ENCODE data around the gene EFCAB11.

- TF ChIP-seq EZH2 (IDR thresholded peaks at IDR 0.05; ENCODE audit: borderline replicate concordance, low read depth, low read length, severe bottlenecking): no peak
- no peak for TF ChIP-seq POLR2A (IDR thresholded peaks at IDR 0.05; ENCODE audit: low read depth, low read length)
- TF ChIP-seq JUN (IDR thresholded peaks at IDR 0.05; ENCODE audit: borderline replicate concordance, insufficient read depth, insufficient read length, low read depth): no peak
- TF ChIP-seq POLR2AphosphoS5 (IDR thresholded peaks at IDR 0.05; ENCODE audit: insufficient read depth, low read depth, low read length): no peak
- TF ChIP-seq MAX (IDR thresholded peaks at IDR 0.05; ENCODE audit: insufficient read depth, insufficient read length): no peak
- TF ChIP-seq CTCF (IDR thresholded peaks at IDR 0.05; ENCODE audit: extremely low read depth in 1 of 2, insufficient read depth in 1 of 2, low read depth in 1 of 2, low read length in 2 of 2): no peak
- no peak for TF ChIP-seq FOS (IDR thresholded peaks at IDR 0.05; ENCODE audit: borderline replicate concordance, insufficient read depth, low read length)
- no peak for TF ChIP-seq MYC (IDR thresholded peaks at IDR 0.05; ENCODE audit: low read depth, low read length)
These were observed 63.9 kb downstream of the EFCAB11 start for GRCh38 chr14:89890589-89890988.

Measured in endothelial cell of umbilical vein (primary cell).